K562 (cell line): Measurements from ENCODE around the gene PAXIP1.

Experiments used
- CEBPZ ChIP-seq: fragments of 150-350 bp; IDR thresholded peaks from 2 replicates; pipeline ENCODE4 v1.6.1; 2014; ENCODE audit warnings: low read depth, mild to moderate bottlenecking, low read length, borderline replicate concordance
- DNMT1 ChIP-seq: fragments of 450-650 bp; IDR thresholded peaks from 2 replicates; pipeline ENCODE4 v1.6.1; 2016; ENCODE audit warnings: antibody characterized with exemption, mild to moderate bottlenecking
- EZH2 ChIP-seq: IDR thresholded peaks from 2 replicates; pipeline ENCODE4 v1.6.1; 2012; ENCODE audit warnings: low read depth, mild to moderate bottlenecking, inconsistent platforms, low read length, borderline replicate concordance
- FOXJ3 ChIP-seq: sonication (generic); formaldehyde crosslinking; IDR thresholded peaks from 2 replicates; pipeline ENCODE4 v1.4.0; 2020; ENCODE audit warnings: mild to moderate bottlenecking, missing genetic modification reagents
- MED1 ChIP-seq: sonication (generic); formaldehyde crosslinking; IDR thresholded peaks from 2 replicates; pipeline ENCODE4 v1.8.1; 2023; ENCODE audit warnings: missing genetic modification reagents, borderline replicate concordance
- MXI1 ChIP-seq: IDR thresholded peaks from 2 replicates; pipeline ENCODE4 v1.6.1; 2011; ENCODE audit warnings: low read depth, mild to moderate bottlenecking, improper control_type of control experiment, low read length
- PTTG1 ChIP-seq: fragments of 450-650 bp; IDR thresholded peaks from 2 replicates; pipeline ENCODE4 v1.6.1; 2016; ENCODE audit warnings: low read depth, mild to moderate bottlenecking, missing genetic modification characterization, missing compliant biosample characterization
- SAFB ChIP-seq: fragments of 200-400 bp; formaldehyde crosslinking; IDR thresholded peaks from 2 replicates; pipeline ENCODE4 v1.6.1; 2017; ENCODE audit warnings: low read depth, low read length, borderline replicate concordance
- SIN3A ChIP-seq, 2 experiments: fragments of 150-350 bp in 1 of 2; IDR thresholded peaks; 2 replicates each; pipeline ENCODE4 v1.6.1; 2011 to 2016; ENCODE audit warnings: borderline replicate concordance in 2 of 2, low read depth in 2 of 2, low read length in 2 of 2, mild to moderate bottlenecking in 2 of 2, moderate library complexity in 2 of 2; ENCODE audit not compliant: control insufficient read depth in 1 of 2
- TAF1 ChIP-seq: IDR thresholded peaks from 2 replicates; pipeline ENCODE4 v1.6.1; 2011; ENCODE audit warnings: mild to moderate bottlenecking, low read length, moderate library complexity; ENCODE audit not compliant: insufficient read depth, control insufficient read depth, severe bottlenecking; ENCODE audit errors: extremely low read depth
- TEAD4 ChIP-seq, 2 experiments: sonication (generic) in 1 of 2; formaldehyde crosslinking in 1 of 2; IDR thresholded peaks; 2 replicates each; pipeline versions ENCODE4 v1.6.1 to v1.8.0; 2012 to 2022; ENCODE audit warnings: borderline replicate concordance in 1 of 2, inconsistent platforms in 1 of 2, low read length in 1 of 2, mild to moderate bottlenecking in 1 of 2, missing genetic modification reagents in 1 of 2
- ZFP36 ChIP-seq: fragments of 150-350 bp; IDR thresholded peaks from 2 replicates; pipeline ENCODE4 v1.6.1; 2018; ENCODE audit warnings: low read length, low read depth; ENCODE audit not compliant: partially characterized antibody
- ZNF24 ChIP-seq: fragments of 450-650 bp; IDR thresholded peaks from 2 replicates; pipeline ENCODE4 v1.6.1; 2016
- TF ChIP-seq, protein P1 (sequence below), 3 experiments: IDR thresholded peaks in 2 of 3; conservative IDR thresholded peaks in 1 of 3; 2 replicates each; pipeline ENCODE4 v1.5.1; 2011 to 2012; ENCODE audit warnings: low read length in 3 of 3, mild to moderate bottlenecking in 3 of 3, control low read depth in 2 of 3, improper control_type of control experiment in 1 of 3, inconsistent platforms in 1 of 3, low read depth in 1 of 3, mixed read lengths in 1 of 3, moderate library complexity in 1 of 3; ENCODE audit not compliant: insufficient read depth in 2 of 3

GRCh38 chr7:155011086-155011485 is 8.2 kb upstream of the PAXIP1 start:
- TF ChIP-seq CEBPZ (no peak), ZNF24 (no peak), TAF1 (no peak), ZFP36 (no peak), MED1 (CRISPR knock-in tag) (no peak), PTTG1 (tag) (no peak), TEAD4 (IDR thresholded peaks at IDR 0.05; ENCODE audit: low read length) (no peak), TEAD4 (CRISPR knock-in tag; IDR thresholded peaks at IDR 0.05; ENCODE audit: borderline replicate concordance) (no peak), EZH2 (no peak), FOXJ3 (CRISPR knock-in tag) (no peak), SAFB (no peak), DNMT1 (no peak), SIN3A (IDR thresholded peaks at IDR 0.05; ENCODE audit: borderline replicate concordance in 2 of 2, control insufficient read depth in 1 of 2, low read depth in 2 of 2, low read length in 2 of 2) (no peak), MXI1 (no peak)
- TF ChIP-seq, protein P1, sequence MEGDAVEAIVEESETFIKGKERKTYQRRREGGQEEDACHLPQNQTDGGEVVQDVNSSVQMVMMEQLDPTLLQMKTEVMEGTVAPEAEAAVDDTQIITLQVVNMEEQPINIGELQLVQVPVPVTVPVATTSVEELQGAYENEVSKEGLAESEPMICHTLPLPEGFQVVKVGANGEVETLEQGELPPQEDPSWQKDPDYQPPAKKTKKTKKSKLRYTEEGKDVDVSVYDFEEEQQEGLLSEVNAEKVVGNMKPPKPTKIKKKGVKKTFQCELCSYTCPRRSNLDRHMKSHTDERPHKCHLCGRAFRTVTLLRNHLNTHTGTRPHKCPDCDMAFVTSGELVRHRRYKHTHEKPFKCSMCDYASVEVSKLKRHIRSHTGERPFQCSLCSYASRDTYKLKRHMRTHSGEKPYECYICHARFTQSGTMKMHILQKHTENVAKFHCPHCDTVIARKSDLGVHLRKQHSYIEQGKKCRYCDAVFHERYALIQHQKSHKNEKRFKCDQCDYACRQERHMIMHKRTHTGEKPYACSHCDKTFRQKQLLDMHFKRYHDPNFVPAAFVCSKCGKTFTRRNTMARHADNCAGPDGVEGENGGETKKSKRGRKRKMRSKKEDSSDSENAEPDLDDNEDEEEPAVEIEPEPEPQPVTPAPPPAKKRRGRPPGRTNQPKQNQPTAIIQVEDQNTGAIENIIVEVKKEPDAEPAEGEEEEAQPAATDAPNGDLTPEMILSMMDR (IDR thresholded peaks at IDR 0.05 in 2 of 3, conservative IDR thresholded peaks at IDR 0.05 in 1 of 3; ENCODE audit: insufficient read depth in 2 of 3, low read depth in 1 of 3, low read length in 3 of 3), result no peak
